PC-9 (cell line): ENCODE results near the gene ARL2BP. TPM values are rescaled to one million over a fixed set of nuclear protein-coding genes. Genes with fewer than 3 reads are reported as not detected.

Source experiments
- BruUV-seq: library from RNA; stranded (reverse); fragments of 400-500 nt; replicated peaks from 2 replicates; lab custom pipeline; 2021; lab: Mats Ljungman, UMichigan
- CTCF ChIA-PET: fragments of 300-600 bp; sonication (Branson Sonifier 250); formaldehyde crosslinking; loops from one replicate; lab custom pipeline; 2022; ENCODE audit warnings: antibody characterized with exemption; lab: Charles Lee
- POLR2A ChIA-PET: fragments of 300-600 bp; sonication (Branson Sonifier 250); formaldehyde crosslinking; loops from one replicate; lab custom pipeline; 2022; ENCODE audit warnings: antibody characterized with exemption; ENCODE audit not compliant: unreplicated experiment; lab: Charles Lee
- DNase-seq, 2 experiments: peaks; one replicate each; pipeline versions ENCODE4 v3.0.0 to v3.0.0-alpha.2; 2015 to 2022; ENCODE audit warnings: mixed read lengths in 1 of 2
- H2AFZ ChIP-seq: fragments of 200-600 bp; sonication (generic); 2 replicates; pipeline ENCODE4 v1.8.1; 2017; ENCODE audit warnings: antibody characterized with exemption
- H3F3A ChIP-seq: fragments of 200-600 bp; sonication (generic); 2 replicates; pipeline ENCODE4 v1.8.1; 2017; ENCODE audit warnings: antibody characterized with exemption, mild to moderate bottlenecking, low read depth; ENCODE audit not compliant: insufficient read depth
- H3K27ac ChIP-seq: fragments of 200-600 bp; sonication (generic); 2 replicates; pipeline ENCODE4 v1.6.1; 2016; ENCODE audit warnings: mixed run types
- H3K27me3 ChIP-seq: fragments of 200-600 bp; sonication (generic); 2 replicates; pipeline ENCODE4 v1.6.1; 2016; ENCODE audit warnings: low read depth, mixed run types; ENCODE audit not compliant: insufficient read depth
- H3K36me3 ChIP-seq: fragments of 200-600 bp; sonication (generic); 2 replicates; pipeline ENCODE4 v1.6.1; 2016; ENCODE audit warnings: low read depth, mixed run types
- H3K4me1 ChIP-seq: fragments of 200-600 bp; sonication (generic); replicated peaks from 2 replicates; pipeline ENCODE4 v1.6.1; 2016; ENCODE audit warnings: mixed run types; ENCODE audit not compliant: insufficient read depth
- H3K4me2 ChIP-seq: fragments of 200-600 bp; sonication (generic); 2 replicates; pipeline ENCODE4 v1.6.1; 2017; ENCODE audit warnings: mixed run types
- H3K4me3 ChIP-seq: fragments of 200-600 bp; sonication (generic); 2 replicates; pipeline ENCODE4 v1.6.1; 2016; ENCODE audit warnings: mixed run types
- H3K79me2 ChIP-seq: fragments of 200-600 bp; sonication (generic); 2 replicates; pipeline ENCODE4 v1.6.1; 2017; ENCODE audit warnings: low read depth, mixed run types
- H3K9me2 ChIP-seq: fragments of 200-600 bp; sonication (generic); 2 replicates; pipeline ENCODE4 v1.8.1; 2017; ENCODE audit warnings: mild to moderate bottlenecking; ENCODE audit not compliant: insufficient read depth
- H3K9me3 ChIP-seq: fragments of 200-600 bp; sonication (generic); 2 replicates; pipeline ENCODE4 v1.8.1; 2016; ENCODE audit warnings: low read depth; ENCODE audit not compliant: insufficient read depth
- H4K20me1 ChIP-seq: fragments of 200-600 bp; sonication (generic); 2 replicates; pipeline ENCODE4 v1.8.1; 2017; ENCODE audit not compliant: insufficient read depth
- EZH2 ChIP-seq: fragments of 200-600 bp; sonication (generic); IDR thresholded peaks from 2 replicates; pipeline ENCODE4 v1.8.0; 2017; ENCODE audit warnings: antibody characterized with exemption, low read depth
- intact Hi-C: fragments of 100-400 bp; cut with micrococcal nuclease; formaldehyde crosslinking; loops from one replicate; pipeline ENCODE4 v1.10.0; 2022; ENCODE audit not compliant: unreplicated experiment
- total RNA-seq: library from RNA; stranded (reverse); gene quantifications from 2 replicates; pipeline ENCODE4 v1.2.3, GENCODE V29; 2021
- TF ChIP-seq, protein P1 (sequence below): fragments of 200-600 bp; sonication (generic); conservative IDR thresholded peaks from 2 replicates; pipeline ENCODE4 v1.6.1; 2017; ENCODE audit warnings: mixed run types, antibody characterized with exemption, mild to moderate bottlenecking, moderate library complexity

Gene ARL2BP
- total RNA-seq, 1 experiment from 2014 or later, result 23.6 TPM

DNA sequence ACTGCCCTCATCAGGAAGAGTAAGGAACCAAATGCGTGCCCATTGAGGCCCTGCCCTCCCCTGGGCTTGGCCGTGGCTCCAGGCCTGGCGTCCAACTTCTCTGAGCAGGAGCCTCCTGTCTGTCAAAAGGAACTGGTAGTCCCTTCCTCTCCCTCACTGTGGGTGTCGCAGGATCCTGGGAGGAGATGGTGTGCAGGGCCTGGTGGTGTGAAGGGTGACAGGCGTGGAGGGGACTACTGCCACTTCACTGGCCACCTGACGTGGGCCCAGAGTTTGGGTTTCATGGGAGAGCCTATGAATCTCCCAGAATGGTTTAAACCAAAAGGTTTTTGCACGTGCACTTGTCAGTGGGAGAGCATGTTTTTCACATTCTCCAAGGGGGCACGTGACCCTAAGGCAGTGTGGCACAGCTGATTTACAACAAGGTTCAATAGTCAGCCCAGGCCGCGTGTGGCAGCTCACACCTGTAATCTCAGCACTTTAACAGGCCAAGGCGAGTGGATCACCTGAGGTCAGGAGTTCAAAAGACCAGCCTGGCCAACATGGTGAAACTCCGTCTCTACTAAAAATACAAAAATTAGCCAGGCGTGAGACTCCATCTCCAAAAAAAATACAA, 12.5 kb downstream of the ARL2BP start:
- no peaks in the 10 kb centered on the region for H3K9me2 ChIP-seq
- no peak overlapping the region for H3K4me2 ChIP-seq
- no peak overlapping the region for H3K4me3 ChIP-seq
- no peaks in the 10 kb centered on the region for H3K36me3 ChIP-seq
- no peaks in the 10 kb centered on the region for H4K20me1 ChIP-seq
- H2AFZ ChIP-seq, result no peak overlapping the region
- H3K4me1 ChIP-seq, result peaks cover 40% of the 10 kb centered on the region
- no peak overlapping the region for H3K27ac ChIP-seq
- H3K27me3 ChIP-seq, result no peaks in the 10 kb centered on the region
- POLR2A ChIA-PET, result no interaction called here
- CTCF ChIA-PET, result no interaction called here
- no peaks in the 10 kb centered on the region for H3K79me2 ChIP-seq
- peaks cover 35% of the 10 kb centered on the region for H3F3A ChIP-seq
- intact Hi-C loops, result no loop called here
- H3K9me3 ChIP-seq, result no peaks in the 10 kb centered on the region
- BruUV-seq, result no TSS peak
- no peak for TF ChIP-seq EZH2
- TF ChIP-seq, protein P1, sequence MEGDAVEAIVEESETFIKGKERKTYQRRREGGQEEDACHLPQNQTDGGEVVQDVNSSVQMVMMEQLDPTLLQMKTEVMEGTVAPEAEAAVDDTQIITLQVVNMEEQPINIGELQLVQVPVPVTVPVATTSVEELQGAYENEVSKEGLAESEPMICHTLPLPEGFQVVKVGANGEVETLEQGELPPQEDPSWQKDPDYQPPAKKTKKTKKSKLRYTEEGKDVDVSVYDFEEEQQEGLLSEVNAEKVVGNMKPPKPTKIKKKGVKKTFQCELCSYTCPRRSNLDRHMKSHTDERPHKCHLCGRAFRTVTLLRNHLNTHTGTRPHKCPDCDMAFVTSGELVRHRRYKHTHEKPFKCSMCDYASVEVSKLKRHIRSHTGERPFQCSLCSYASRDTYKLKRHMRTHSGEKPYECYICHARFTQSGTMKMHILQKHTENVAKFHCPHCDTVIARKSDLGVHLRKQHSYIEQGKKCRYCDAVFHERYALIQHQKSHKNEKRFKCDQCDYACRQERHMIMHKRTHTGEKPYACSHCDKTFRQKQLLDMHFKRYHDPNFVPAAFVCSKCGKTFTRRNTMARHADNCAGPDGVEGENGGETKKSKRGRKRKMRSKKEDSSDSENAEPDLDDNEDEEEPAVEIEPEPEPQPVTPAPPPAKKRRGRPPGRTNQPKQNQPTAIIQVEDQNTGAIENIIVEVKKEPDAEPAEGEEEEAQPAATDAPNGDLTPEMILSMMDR, result no peak
- no peak for DNase-seq

DNA sequence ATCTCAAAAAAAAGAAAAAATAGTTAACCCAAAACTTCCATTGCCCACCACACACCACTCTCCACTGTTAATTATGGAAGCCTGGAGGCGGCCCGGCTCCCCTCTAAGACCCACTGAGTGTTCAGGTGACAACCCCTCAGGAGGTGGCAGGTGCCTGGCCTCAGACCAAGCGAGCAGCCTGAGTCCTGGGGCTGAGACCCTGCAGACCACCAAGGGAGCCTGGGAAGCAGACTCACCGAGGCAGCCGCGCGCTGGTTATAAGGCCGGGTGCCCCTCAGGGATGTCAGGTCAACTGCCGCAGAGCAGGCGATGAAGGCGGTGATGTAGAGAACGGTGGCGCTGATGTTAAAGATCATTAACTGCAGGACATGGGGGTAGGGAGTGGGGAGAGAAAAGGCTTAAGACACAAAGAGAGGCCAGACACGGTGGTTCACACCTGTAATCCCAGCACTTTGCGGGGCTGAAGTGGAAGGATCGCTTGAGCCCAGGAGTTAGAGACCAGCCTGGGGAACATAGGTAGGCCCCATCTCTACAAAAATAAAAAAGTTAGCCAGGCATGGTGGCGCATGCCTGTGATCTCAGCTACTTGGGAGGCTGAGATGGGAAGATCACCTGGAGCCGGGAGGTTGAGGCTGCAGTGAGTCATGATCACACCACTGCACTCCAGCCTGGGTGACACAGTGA, 13.3 kb downstream of the ARL2BP start:
- no peak overlapping the region for H3K4me2 ChIP-seq
- H3K27ac ChIP-seq, result no peak overlapping the region
- no peaks in the 10 kb centered on the region for H3K9me3 ChIP-seq
- H3K79me2 ChIP-seq, result no peaks in the 10 kb centered on the region
- TF ChIP-seq, protein P1, result no peak
- no peaks in the 10 kb centered on the region for H4K20me1 ChIP-seq
- H3K4me1 ChIP-seq, result peaks cover 34% of the 10 kb centered on the region
- CTCF ChIA-PET, result no interaction called here
- intact Hi-C loops, result no loop called here
- no TSS peak for BruUV-seq
- POLR2A ChIA-PET, result no interaction called here
- H3K36me3 ChIP-seq, result no peaks in the 10 kb centered on the region
- no peaks in the 10 kb centered on the region for H3K27me3 ChIP-seq
- no peak for DNase-seq
- H2AFZ ChIP-seq, result no peak overlapping the region
- no peaks in the 10 kb centered on the region for H3K9me2 ChIP-seq
- no peak overlapping the region for H3K4me3 ChIP-seq
- H3F3A ChIP-seq, result peaks cover 31% of the 10 kb centered on the region

DNA sequence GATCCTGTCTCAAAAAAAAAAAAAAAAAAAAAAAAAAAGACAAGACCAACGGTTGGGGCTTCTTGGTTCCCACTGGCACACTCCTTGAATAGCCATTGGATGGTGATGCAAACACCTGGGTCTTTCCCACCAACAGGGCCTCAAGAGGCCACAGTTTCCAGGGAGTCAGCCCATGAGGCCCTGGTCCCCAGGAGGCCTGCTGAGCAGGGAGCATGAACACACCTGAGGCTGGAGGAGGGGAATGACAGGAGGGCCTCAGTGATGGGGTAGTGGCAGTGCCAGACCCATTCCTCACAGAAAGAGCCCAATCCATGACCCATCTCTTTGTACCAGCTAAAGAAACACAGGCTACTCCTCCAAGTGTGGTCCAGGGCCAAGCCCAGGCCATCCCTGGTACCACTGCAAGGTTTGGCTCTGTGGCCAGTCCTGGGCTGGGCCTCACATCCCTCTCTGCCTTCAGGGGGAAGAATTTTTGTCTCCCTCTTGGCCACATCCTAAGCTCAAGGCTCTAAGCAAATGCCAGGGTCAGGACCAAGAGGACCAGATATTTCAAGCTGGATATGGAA, 13.9 kb downstream of the ARL2BP start:
- ChIA-PET POLR2A (no interaction called here), CTCF (no interaction called here)
- no peak for DNase-seq
- no peak overlapping the region for H3K4me3 ChIP-seq
- BruUV-seq, result no TSS peak
- H3K36me3 ChIP-seq, result no peaks in the 10 kb centered on the region
- H3K9me2 ChIP-seq, result no peaks in the 10 kb centered on the region
- H3K27ac ChIP-seq, result no peak overlapping the region
- TF ChIP-seq, protein P1, result no peak
- TF ChIP-seq EZH2, result no peak
- H3K4me2 ChIP-seq, result no peak overlapping the region
- H3K9me3 ChIP-seq, result no peaks in the 10 kb centered on the region
- no peak overlapping the region for H2AFZ ChIP-seq
- H4K20me1 ChIP-seq, result no peaks in the 10 kb centered on the region
- H3K4me1 ChIP-seq, result peaks cover 31% of the 10 kb centered on the region
- H3K79me2 ChIP-seq, result no peaks in the 10 kb centered on the region
- no peaks in the 10 kb centered on the region for H3K27me3 ChIP-seq
- peaks cover 31% of the 10 kb centered on the region for H3F3A ChIP-seq
- intact Hi-C loops, result no loop called here
